NCI-H1694 treated with DMSO at 0.1 percent for 48 hours (cell line): ENCODE data around the gene PCDHGC4.

Experiments
- DNase-seq: peaks from one replicate; lab custom pipeline; 2025; lab: John Stamatoyannopoulos, UW

PCDHGC4 gene

DNA sequence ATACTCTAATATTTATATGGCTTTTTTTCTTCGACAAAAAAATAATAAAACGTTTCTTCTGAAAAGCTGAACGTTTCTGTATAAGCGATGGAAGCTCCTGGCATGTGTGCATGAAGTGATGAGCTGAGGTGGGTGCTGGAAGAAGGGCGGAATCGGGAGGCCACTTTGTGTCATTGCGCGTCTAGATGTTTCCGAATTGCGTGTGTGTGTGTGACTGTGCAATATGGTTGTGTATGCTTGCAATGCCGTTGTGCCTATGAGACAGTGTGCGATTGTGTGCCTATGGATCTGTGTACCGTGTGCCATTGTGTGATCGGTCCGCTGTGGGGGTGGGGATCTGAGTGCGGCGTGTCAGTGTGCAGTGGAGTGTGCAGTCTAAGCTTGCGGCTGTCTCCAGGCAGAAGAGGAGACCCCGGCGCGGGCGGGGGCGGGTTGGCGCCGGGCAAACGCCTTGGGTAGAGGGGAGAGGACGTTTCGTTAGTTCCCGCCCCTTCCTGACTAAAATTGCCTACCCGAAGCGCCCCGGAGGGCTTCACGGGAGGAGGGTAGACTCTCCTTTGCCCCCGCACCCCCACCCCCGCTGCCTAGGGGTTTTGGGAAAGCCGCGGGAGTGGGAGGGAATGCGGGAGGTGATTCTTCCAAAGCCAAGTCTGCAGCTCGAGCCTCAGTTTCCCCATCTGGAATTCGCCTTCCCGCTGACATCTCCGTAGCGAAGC lies 28.2 kb downstream of the PCDHGC4 start:
- peak; percentile 84 for DNase-seq

DNA sequence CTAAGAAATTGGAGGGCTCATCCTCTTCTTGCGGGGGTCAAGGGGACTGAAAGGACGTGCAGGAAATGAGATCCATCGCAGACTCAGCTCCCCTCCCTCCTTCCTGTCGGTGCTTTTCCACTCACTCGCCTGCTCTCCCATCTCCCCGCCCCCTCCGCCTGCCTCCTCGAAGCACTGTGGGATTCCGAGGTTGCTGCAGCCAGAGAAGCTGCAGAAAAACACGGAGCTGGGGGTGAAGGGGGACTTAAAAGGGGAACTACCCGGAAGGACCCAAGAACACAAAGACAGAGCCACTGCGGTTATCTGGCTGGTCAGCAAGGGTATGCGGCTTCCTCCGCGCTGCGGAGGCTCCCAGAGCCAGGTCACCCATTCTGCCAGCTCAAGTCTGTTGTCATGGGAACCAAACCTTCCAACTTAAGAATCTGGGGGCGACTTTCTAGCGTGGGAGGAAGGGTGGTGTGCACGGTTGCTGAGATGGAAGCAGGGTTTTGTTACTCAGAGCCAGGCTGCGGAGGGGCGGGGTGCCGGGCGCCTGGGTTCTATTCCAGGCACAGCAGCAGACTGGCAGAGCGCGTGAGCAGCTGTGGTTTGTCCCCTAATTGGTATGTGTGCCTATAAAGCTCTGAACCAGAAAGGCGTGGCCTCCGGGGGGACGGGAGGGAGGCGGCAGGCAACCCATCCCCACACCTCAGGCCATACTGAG lies 28.9 kb downstream of the PCDHGC4 start:
- DNase-seq = peak; percentile 89

DNA sequence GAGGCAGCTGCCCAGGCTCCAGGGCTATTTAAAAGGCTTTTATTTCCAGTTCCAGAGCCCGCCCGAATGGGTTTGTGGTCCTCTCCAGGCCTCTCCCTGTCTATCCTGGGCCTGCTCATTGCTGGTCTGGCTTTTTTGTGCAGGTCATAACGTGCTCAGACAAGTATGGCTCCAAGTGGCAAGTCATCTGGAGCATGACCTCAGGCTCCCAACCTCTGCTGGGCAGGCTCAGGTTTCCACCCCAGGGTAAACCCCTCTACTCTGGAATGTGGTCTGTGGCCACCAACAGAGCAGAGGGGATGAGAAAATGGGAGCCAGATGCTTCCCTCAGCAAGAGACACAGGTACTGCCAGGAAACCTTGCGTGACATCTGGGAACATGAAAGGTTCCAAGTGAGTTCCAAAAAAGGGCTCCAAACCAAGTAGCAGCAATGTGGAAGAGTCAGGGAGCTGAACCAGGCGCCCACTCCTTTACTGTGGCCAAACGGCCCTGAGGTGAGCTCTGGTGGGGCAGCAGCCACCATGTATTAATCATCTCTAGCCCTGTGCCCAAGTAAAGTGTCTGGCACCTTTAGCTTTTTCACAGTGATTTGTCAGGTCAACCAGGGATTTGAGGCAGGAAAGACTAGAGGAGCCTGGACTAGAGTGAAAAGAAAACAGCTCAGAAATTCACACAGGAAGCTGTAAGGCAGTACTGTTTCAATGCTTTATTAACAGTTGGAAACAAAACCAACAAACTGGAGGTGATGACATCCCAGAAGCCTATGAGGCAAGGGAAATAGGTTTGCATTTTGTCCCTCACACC lies 29.7 kb downstream of the PCDHGC4 start:
- peak; percentile 84 for DNase-seq

DNA sequence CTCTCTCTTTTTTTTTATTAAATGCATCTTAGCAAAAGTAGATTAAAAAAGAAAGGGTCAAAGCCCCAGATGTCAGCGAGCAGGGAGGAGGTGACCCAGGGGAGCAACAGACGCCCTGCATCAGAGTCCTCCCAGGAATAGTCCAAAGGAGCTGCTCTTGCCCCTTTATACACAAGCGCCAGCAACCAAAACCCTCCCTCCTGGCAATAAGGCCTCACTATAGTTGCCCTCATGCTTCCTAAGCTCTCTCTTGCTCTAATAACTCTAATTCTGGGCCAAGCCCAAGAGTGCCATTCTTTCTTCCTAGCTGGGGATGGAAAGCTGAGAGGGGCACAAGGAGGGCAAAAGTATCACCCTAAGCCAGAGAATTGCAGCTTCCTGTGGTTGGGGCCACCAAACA lies 30.3 kb downstream of the PCDHGC4 start:
- DNase-seq = no peak

DNA sequence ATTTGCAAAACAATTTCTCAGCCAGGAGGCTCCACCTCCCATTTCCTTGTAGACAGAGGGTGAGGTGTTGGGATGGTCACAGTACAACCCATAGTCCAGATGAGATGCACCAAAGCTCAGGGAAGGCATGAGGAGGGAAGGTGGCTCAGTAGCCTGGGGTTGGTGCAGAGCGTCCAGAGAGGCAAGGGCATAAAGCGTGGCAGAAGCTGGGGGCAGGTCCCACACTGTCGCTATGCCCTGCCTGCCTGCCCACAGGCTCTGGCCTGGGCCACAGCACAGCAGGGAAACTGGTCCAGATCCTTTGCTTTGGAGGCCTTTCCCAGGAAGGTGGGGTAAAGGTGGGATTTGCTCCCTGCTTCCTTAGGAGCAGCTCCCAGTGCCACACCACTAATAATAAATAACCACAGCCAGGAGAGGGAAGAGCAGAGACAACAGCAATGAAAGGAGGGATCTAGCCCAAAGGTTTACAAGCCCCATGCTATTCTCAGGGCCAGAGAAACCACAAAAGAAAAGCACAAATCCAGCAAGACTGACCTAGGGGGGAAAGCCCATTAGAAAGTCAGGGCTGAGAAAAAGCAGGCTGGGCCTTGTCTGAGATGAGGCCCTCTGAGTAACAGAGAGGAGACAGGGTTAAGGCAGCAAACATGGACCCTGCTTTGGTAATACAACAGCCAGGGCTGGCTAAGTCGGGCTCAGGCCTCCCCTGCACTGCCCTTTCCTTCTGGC lies 31.3 kb downstream of the PCDHGC4 start:
- DNase-seq = no peak

DNA sequence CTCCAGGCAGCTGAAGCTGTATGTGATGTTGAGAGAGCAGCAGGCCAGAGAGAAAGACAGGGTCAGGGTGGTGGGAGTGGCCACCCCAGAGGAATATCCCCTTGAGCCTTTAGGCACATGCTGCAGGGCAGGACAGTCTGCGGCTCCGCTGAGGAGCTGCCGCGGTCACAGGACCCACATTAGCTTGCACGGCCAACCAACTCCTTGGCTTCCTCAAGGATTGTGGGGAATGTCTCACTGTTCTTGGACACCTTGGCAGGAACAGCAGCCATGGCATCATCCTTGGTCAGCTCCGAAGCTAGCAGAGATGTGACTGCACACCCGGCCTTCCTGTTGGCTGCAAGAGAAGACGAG lies 31.8 kb downstream of the PCDHGC4 start:
- no peak for DNase-seq

DNA sequence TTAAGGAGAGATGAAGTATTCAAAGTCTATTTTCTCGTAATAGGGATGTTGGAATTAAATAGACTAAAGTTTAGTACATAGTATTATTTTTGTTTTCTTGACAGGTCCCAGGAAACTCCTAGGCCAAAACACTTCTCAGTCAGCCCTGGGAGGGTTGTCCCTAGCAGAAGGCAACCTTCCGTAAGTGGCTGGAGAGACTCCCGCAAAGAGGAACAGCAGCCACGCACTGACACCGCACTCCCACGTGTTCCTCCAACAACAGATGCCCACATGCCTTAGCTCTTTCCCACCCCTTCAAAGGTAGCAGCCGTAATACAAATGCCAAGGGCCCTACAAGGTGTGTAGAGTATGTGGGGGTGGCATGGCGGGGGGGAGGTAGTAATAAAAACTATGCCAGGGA lies 32.5 kb downstream of the PCDHGC4 start:
- DNase-seq = no peak

DNA sequence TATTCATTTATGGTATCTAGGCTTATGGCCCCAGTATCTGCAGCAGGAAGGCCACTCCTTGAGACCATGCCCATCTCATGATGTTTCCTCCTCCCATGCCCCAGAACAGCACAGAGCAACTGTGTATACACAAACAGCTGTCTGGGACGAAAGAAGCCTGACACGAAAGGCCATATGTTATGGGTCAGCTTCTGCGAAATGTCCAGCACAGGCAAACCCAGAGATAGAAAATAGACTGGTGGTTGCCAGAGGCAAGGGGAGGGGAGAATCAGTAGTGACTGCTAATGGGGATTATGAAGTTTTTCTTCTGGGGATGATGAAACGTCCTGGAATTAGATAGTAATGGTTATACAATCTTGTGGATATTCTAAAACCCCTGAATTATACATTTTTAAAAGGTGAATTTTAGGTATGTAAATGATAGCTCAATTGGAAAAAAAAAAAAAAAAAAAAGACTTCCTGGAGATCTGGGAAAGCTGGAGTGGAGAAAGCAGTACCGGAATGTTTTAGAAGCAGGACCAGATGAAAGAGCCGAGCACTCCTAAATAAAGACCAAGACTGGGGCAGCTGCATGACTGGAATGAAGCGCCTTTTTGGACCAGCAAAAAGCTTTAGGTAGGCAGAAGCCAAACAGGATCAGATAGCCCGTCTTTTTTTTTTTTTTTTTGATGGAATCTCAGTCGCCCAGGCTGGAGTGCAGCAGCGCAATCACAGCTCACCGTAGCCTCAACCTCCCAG lies 33.2 kb downstream of the PCDHGC4 start:
- DNase-seq = no peak

DNA sequence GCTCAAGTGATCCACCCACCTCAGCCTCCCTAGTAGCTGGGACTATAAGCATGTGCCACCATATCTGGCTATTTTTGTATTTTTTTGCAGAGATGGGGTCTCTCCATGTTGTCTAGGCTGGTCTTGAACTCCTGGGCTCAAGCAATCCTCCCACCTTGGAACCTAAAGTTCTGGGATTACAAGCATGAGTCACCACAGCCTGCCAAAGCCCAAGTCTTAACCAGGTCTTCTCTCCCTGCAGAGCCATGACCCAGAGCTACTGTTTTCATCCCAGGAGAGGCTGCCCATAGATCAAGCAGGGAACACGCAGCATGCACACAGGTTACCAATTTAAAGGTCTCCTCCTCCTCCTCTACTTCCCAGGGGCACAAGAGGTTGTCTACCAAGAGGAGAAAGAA lies 33.8 kb downstream of the PCDHGC4 start:
- no peak for DNase-seq

DNA sequence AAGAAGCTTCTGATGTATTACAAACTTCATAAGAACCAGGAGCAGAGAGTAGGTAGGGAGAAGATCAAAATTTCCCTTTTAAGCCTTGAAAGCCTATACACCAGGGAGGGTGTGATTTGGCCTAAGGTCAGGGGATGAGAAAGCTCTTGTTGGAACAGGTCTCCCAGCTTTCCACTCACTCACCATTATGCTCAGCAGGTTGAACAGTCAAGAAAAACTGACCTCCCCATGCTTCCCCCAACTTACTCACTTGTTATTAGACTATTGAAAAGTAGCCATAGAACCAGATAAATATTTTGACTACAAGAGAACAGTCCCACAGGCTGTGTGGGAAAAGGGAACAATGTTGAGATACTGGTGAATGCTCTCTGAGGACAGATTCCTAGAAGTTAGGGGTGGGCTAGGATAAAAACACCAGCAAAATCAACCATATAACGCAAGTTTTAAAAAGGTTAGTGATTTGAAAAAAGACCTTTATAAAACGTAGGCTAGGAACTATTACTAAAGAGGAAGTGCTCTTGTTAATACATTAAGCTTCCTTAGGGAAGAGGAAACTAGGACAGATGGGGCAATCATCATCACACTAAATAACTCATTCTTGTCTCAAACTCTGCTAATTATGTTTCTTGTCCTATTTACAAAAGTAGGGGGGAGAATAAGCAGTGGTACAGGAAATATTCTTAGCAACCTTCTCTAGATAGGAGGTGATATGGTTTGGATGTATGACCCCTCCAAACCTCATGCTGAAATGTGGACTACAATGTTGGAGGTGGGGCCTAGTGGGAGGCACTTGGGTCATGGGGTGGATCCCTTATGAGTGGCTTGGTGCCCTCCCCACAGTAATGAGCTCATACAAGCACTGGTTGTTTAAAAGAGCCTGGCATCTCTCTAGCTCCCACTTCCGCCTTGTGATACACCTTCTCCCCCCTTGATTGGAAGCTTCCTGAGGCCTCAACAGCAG lies 35.1 kb downstream of the PCDHGC4 start:
- DNase-seq = no peak

DNA sequence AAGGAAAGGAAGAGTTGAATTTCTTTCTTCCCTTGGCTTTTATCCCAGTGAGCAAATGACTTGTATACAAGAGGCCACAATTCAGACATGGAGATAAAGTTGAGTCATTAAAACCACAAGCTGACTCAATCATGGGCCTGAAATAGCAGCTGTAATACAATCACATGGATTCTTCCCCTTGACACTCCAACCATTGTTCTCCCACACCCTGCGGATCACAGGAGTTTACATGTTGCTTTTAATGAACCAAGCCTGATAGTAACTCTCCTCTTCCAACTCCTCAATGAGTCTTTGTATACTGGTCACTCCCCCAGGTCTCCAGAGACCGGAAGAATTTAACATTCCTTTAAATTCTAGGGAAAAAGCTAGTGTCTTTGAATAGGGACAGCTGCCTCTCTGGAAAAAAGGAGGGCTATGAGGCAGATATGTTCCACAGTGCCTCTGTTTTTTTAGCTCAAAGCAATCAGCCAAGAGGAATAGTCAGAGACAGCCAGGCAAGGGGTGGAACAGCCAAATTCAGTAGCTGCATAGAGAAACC lies 36.5 kb downstream of the PCDHGC4 start:
- DNase-seq = no peak

DNA sequence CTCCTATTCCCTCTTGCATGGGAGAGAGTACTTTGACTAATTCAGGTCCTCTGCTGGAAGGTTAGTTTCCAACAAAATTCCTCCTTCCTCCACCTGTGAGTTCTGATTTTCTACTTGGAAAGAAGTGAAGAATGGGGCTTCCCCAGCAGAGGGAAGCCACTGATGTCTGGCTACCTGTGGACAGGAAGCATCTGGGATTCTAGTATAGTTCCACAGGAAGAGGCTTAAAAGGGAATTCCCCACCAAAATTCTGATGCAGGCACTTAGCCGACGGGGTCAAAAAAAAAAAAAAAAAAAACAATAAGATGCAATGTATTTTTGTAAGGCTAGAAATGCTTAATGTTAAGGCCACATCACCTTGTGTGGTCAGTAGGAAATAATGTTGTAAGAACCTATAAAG lies 37.5 kb downstream of the PCDHGC4 start:
- no peak for DNase-seq

DNA sequence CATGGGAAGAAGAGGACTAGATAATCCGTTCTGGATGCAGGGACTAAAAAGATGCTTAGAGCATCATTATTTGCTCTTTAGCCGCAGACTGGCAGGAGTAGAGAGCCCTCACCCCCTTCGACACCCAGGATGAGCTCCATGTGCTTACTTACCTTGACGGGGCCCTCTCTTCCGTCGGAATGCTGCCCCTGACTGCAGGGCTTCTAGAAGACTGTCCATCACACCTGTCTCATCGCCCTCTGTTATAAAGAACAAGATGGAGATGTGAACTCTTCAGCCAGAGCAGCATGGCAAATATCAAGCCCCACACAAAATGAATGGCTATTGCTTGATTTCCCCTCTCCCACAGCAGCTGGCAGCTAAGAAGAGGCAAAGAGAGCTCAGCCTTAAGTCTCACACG lies 39.2 kb downstream of the PCDHGC4 start:
- DNase-seq = no peak

DNA sequence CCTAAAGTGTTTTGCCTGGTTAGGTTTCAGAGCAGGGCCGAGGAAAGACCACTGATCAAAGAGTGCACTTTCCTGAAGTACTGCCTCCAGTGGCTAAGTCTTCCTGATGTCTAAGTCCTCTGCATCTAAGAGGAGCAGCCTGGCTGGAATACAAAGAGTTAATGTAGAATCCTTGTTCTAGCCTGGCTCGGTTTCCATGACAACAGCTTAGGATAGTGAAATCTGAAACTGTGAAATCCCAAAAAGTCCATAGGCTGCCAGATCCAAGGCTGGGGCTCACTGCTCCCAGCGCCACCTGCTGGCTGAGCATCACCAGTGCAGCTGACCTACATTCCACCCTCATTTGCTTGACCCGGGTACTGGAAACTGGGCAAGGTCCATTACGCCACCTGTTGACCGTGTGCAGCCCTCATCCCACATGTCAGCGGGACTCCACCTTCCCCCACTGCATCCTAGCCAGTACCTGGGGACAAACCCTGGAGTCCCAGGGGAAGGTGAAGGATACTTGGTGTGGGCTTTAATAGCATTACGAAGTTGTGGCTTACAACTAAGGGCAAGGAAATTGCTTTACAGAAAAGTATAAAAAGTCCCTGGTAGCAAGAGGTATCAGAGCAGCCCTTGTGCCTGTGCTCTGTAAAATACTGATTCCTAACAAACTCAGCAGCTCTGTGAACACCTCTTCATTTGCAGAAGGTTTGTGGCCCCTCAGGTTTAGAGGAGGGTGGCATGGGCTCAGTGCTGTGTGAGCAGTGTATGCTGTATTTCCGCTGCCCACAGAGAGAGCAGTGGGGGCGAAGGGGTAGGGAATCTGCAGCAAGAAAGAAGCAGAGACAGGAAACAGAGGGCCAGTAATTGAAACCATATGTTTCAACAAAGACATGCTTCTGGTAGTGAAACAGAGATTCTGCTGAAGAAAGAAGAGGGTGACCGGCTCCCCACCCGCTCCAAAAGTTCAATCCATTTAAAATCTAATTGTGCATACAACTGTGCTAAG lies 40.1 kb downstream of the PCDHGC4 start:
- peak; percentile 95 for DNase-seq

DNA sequence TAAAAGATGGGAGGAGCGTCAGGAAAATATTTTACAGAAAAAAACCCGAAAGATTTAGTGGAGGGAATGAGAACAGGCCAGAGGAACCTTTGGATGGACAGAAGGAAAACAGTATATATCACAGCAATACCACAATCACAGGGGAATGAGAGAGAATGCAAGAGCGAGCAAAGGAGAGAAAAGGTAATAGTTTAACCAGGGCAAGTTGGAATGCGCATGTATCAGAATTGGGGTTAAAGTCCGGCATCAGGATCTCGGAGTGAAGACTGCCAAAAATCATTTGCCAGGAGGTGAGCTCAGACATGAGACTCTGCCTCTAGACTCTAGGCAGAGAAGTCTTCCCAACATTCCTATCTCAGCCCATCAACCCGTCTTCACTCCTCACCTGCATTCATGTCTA lies 40.8 kb downstream of the PCDHGC4 start:
- DNase-seq = no peak

DNA sequence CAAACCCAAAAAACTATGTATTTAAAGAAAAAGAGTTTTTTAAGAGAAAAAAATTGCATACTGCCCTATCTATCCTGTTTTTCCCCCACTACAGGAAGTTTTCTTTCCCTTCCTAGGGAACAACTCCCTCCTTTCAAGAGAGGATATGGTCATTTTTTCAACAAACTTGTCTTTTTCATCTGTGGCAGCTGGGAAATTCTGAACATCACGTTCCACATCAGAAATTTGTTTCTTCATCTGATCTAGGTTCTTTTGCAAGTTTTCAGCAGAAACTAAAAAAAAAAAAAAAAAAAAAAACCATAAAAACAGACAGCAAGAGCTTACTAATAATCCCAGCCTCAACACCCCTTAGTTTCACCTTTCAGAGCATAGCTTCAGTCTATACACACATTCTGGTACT lies 42.6 kb downstream of the PCDHGC4 start:
- DNase-seq = no peak

DNA sequence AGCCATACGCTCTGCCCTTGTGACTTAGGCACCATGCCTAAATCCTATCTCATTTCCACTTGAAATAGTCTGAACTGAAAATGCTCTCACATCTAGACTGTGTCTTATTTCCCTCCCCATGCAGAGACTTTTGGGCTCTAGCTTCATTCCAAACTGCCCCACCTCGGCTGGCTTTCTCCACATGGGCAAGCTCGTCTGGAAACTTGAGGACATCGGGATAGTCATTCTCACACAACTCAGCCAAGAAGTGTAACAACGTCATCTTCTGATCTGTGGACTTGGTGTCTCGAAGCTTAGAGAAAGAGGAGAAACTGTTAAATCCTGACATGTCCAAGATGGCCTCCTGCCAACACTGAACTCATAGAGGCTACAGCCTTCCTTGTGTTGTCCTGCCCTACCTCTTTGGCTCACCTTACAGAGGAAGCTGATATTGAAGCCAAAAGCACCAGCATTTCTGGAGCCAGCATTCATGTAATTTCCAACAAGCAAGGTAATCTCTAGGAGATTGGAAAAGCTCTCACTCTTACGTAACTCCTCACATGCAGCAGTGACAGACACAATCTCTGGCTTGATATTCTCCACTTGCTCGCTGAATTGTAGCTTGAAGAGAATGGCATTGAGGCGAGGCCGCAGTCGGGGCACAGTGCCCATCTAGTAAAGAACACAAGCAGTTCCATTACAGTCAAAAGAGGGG lies 43.6 kb downstream of the PCDHGC4 start:
- DNase-seq = no peak

DNA sequence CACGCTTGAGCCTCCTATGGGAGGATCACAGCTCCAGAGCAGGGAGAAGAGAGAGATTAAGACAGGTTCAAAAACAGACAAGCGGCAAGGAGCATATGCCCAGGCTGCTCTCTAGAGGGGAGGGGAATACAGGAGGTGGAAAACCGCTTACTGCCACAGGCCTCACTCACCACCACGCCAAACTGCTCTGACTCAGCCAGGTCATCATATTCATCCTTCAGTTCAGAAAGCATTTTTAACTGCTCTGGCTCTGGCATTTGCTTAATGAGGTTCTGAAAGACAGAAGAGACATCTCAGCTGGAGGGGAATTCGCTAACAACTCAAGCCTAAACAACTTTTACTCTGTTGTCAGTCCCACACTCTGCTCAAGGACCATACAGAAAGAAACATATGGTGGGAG lies 44.2 kb downstream of the PCDHGC4 start:
- DNase-seq = no peak
